K562 (cell line): ENCODE results near the gene F2. TPM values are rescaled to one million over a fixed set of nuclear protein-coding genes. Genes with fewer than 3 reads are reported as not detected.

Experiments
- ATAC-seq: fragments of 200-7000 bp; cut with Tn5 transposase; 3 replicates; pipeline ENCODE4 v1.9.1; 2020; ENCODE audit warnings: moderate library complexity
- BruUV-seq: library from RNA; stranded (reverse); fragments of 400-500 nt; replicated peaks from 2 replicates; lab custom pipeline; 2021; lab: Mats Ljungman, UMichigan
- CTCF ChIA-PET: fragments of 300-600 bp; formaldehyde crosslinking; extraction: SDS; loops from one replicate; lab custom pipeline; 2021; ENCODE audit warnings: low intra/inter-chr PET ratio; lab: Yijun Ruan, JAX
- POLR2A ChIA-PET: fragments of 300-600, 350-650 bp; sonication (Branson Sonifier 250); formaldehyde crosslinking; extraction: SDS; loops from one replicate; lab custom pipeline; 2021; ENCODE audit warnings: antibody characterized with exemption, inconsistent platforms; lab: Yijun Ruan, JAX
- DNase-seq, 4 experiments: peaks; one replicate each; pipeline versions ENCODE4 v3.0.0 to v3.0.0-alpha.2; 2011 to 2018; ENCODE audit warnings: low spot score in 3 of 4, mixed read lengths in 3 of 4; ENCODE audit errors: extremely low read depth in 1 of 4
- FAIRE-seq: peaks from 2 replicates; lab custom pipeline; 2011; peaks lifted over from hg19 to GRCh38; lab: Jason Lieb, UNC
- H2AFZ ChIP-seq: 2 replicates; pipeline ENCODE4 v1.6.0; 2011; ENCODE audit warnings: low read depth, low read length, control low read depth, inconsistent platforms
- H3K27ac ChIP-seq: fragments of 200-600 bp; 3 replicates; pipeline ENCODE4 v1.8.0; 2011; ENCODE audit warnings: low read depth, mild to moderate bottlenecking, control low read depth, inconsistent platforms, low read length, moderate library complexity, mixed read lengths; ENCODE audit errors: extremely low read depth
- H3K27me3 ChIP-seq, 2 experiments: fragments of 300-600 bp in 1 of 2; 2 replicates in 1 of 2; 3 replicates in 1 of 2; pipeline versions ENCODE4 v1.6.0 to v1.8.0; 2011; ENCODE audit warnings: inconsistent platforms in 2 of 2, low read length in 2 of 2, mild to moderate bottlenecking in 1 of 2, mixed read lengths in 1 of 2, moderate library complexity in 1 of 2; ENCODE audit not compliant: control insufficient read depth in 2 of 2, insufficient read depth in 2 of 2
- H3K36me3 ChIP-seq: fragments of 300-600 bp; 3 replicates; pipeline ENCODE4 v1.8.0; 2011; ENCODE audit warnings: mild to moderate bottlenecking, low read length, inconsistent platforms; ENCODE audit not compliant: control insufficient read depth, insufficient read depth
- H3K4me1 ChIP-seq, 2 experiments: fragments of 200-600 bp in 1 of 2; replicated peaks in 1 of 2; 2 replicates in 1 of 2; 3 replicates in 1 of 2; pipeline versions ENCODE4 v1.5.1 to v1.8.0; 2011; ENCODE audit warnings: inconsistent platforms in 2 of 2, low read length in 2 of 2, mild to moderate bottlenecking in 1 of 2, mixed read lengths in 1 of 2, moderate library complexity in 1 of 2; ENCODE audit not compliant: control insufficient read depth in 2 of 2, insufficient read depth in 2 of 2
- H3K4me2 ChIP-seq: 2 replicates; pipeline ENCODE4 v1.6.1; 2011; ENCODE audit warnings: low read length, control low read depth, inconsistent platforms, mixed read lengths; ENCODE audit not compliant: insufficient read depth
- H3K4me3 ChIP-seq: fragments of 200-600 bp; sonication (generic), shearing (Covaris generic); 2 replicates; pipeline ENCODE4 v1.5.1; 2016; ENCODE audit warnings: control low read depth, inconsistent platforms
- H3K79me2 ChIP-seq: fragments of 200-600 bp; 3 replicates; pipeline ENCODE4 v1.8.0; 2011; ENCODE audit warnings: low read length, inconsistent platforms; ENCODE audit not compliant: control insufficient read depth, insufficient read depth
- H3K9ac ChIP-seq, 2 experiments: 2 replicates each; pipeline versions ENCODE4 v1.6.0 to v1.6.1; 2011; ENCODE audit warnings: low read depth in 2 of 2, low read length in 2 of 2, control low read depth in 1 of 2, inconsistent platforms in 1 of 2, mild to moderate bottlenecking in 1 of 2, mixed read lengths in 1 of 2; ENCODE audit not compliant: insufficient read depth in 1 of 2
- H3K9me1 ChIP-seq: one replicate; pipeline ENCODE4 v1.6.0; 2011; ENCODE audit warnings: inconsistent platforms, mild to moderate bottlenecking, low read length, moderate library complexity; ENCODE audit not compliant: control insufficient read depth, insufficient read depth
- H3K9me3 ChIP-seq: replicated peaks from 2 replicates; pipeline ENCODE4 v1.5.1; 2011; ENCODE audit warnings: low read depth, low read length, inconsistent platforms; ENCODE audit not compliant: control insufficient read depth, insufficient read depth
- H4K20me1 ChIP-seq: replicated peaks from 2 replicates; pipeline ENCODE4 v1.6.1; 2011; ENCODE audit warnings: low read length, inconsistent platforms, mixed read lengths; ENCODE audit not compliant: control insufficient read depth, insufficient read depth
- ETV1 ChIP-seq: fragments of 450-650 bp; conservative IDR thresholded peaks from 2 replicates; pipeline ENCODE4 v1.6.1; 2016; ENCODE audit warnings: missing genetic modification characterization, control low read depth, low read depth, missing compliant biosample characterization
- GATA2 ChIP-seq: sonication (generic); formaldehyde crosslinking; IDR thresholded peaks from 2 replicates; pipeline ENCODE4 v1.4.0; 2020; ENCODE audit warnings: mild to moderate bottlenecking, missing genetic modification reagents
- PHB2 ChIP-seq: fragments of 450-650 bp; IDR thresholded peaks from 2 replicates; pipeline ENCODE4 v1.6.1; 2017; ENCODE audit warnings: low read depth
- RFX5 ChIP-seq: IDR thresholded peaks from 2 replicates; pipeline ENCODE4 v1.6.1; 2011; ENCODE audit warnings: low read depth, mild to moderate bottlenecking, improper control_type of control experiment, low read length
- RHOXF2B ChIP-seq: fragments of 250-450 bp; sonication (Bioruptor Pico); conservative IDR thresholded peaks from 2 replicates; pipeline ENCODE4 v1.5.1; 2021
- SLC30A9 ChIP-seq: fragments of 250-450 bp; sonication (Bioruptor Pico); IDR thresholded peaks from 2 replicates; pipeline ENCODE4 v1.8.0; 2022; ENCODE audit warnings: mild to moderate bottlenecking, moderate library complexity
- STAT6 ChIP-seq: sonication (generic); formaldehyde crosslinking; IDR thresholded peaks from 2 replicates; pipeline ENCODE4 v1.8.1; 2023; ENCODE audit warnings: mild to moderate bottlenecking, missing genetic modification reagents
- TSHZ1 ChIP-seq: fragments of 250-450 bp; sonication (Bioruptor Pico); IDR thresholded peaks from 2 replicates; pipeline ENCODE4 v1.4.0; 2020; ENCODE audit warnings: mild to moderate bottlenecking, moderate library complexity
- ZBTB1 ChIP-seq: sonication (generic); formaldehyde crosslinking; IDR thresholded peaks from 2 replicates; pipeline ENCODE4 v1.8.1; 2023; ENCODE audit warnings: missing genetic modification reagents, low read depth, mild to moderate bottlenecking, borderline replicate concordance
- ZBTB34 ChIP-seq: fragments of 250-450 bp; sonication (Bioruptor Pico); IDR thresholded peaks from 2 replicates; pipeline ENCODE4 v1.8.0; 2021; ENCODE audit warnings: mild to moderate bottlenecking, moderate library complexity
- ZNF232 ChIP-seq: sonication (generic); formaldehyde crosslinking; IDR thresholded peaks from 2 replicates; pipeline ENCODE4 v1.8.0; 2022; ENCODE audit warnings: mild to moderate bottlenecking, missing genetic modification reagents
- ZNF3 ChIP-seq: fragments of 250-450 bp; sonication (Bioruptor Pico); IDR thresholded peaks from 2 replicates; pipeline ENCODE4 v1.5.0; 2021; ENCODE audit warnings: mild to moderate bottlenecking, moderate library complexity
- ZNF511 ChIP-seq: sonication (generic); formaldehyde crosslinking; IDR thresholded peaks from 2 replicates; pipeline ENCODE4 v1.8.0; 2022; ENCODE audit warnings: mild to moderate bottlenecking, missing genetic modification reagents
- WGBS: fragments of 100-300 bp; shearing (Covaris generic); methylation state at CpG from one replicate; pipeline ENCODE4 v1.1.6; 2016; ENCODE audit warnings: low coverage, mixed read lengths; ENCODE audit not compliant: insufficient coverage; ENCODE audit errors: missing lambda C conversion rate; 5-methylcytosine and 5-hydroxymethylcytosine counted together
- in situ Hi-C: fragments of 300-500 bp; cut with MboI; formaldehyde crosslinking; loops from 4 replicates; pipeline ENCODE4 v1.15.0; 2018; ENCODE audit warnings: inconsistent platforms, mixed read lengths
- intact Hi-C: fragments of 100-400 bp; cut with micrococcal nuclease; formaldehyde crosslinking; loops from 2 replicates; pipeline ENCODE4 v1.14.2; 2022
- polyA plus RNA-seq, 8 experiments: library from polyadenylated mRNA; depleted of rRNA in 4 of 8; stranded (reverse) in 5 of 8; unstranded in 3 of 8; fragments of >200 nt; fragmentation: Nextera tagmentation in 2 of 8; fragmentation: Illumina TruSeq in 1 of 8; extraction: Ambion mirVana in 2 of 8; extraction: Trizol in 1 of 8; gene quantifications; 2 replicates each; pipeline versions ENCODE4 v1.2.1 to v1.2.3, GENCODE V29; 2011 to 2014; ENCODE audit warnings: inconsistent platforms in 1 of 8, missing spikeins in 1 of 8
- total RNA-seq, 7 experiments: library from RNA; depleted of rRNA in 6 of 7; stranded (reverse); fragments of >200 nt in 6 of 7; fragmentation: Illumina TruSeq in 2 of 7; extraction: Trizol in 2 of 7; gene quantifications; 2 replicates each; pipeline versions ENCODE4 v1.2.1 to v1.2.3, GENCODE V29; 2011 to 2021; ENCODE audit warnings: low replicate concordance in 1 of 7

Gene F2
- total and polyA plus RNA-seq, 9 of the 15 experiments (the other 6 are each of a cell fraction or from before 2014, with no cell fraction given) = 0.16 TPM; not detected in 8

DNA sequence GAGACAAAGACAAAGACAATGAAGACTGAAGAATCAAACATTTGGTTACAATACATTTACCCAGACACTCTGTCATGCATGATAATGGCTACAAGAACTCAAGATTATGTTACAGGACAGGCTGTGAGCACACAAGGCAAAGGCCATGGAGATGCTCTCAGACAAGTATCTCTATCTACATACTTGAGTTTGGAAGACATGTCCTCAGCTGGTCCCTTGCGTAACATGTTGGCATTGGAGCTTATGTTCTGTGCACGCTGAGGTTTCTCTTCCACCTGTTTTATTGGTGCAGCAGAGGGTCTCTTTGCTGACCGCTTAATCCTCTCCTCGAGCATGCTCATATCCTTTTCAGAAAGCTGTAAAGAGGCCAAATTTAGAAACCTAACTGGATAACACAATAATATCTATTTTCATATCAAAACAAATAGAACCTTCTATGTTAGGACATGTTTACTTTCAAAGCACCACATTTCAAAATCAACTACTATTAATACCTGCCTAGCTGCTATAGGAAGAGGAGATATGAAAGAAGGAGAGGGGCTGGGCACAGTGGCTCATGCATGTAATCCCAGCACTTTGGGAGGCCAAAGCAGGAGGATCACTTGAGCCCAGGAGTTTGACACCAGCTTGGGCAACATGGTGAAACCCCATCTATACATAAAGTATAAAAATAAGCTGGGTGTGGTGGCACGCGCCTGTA lies 41.6 kb downstream of the F2 start:
- no TSS peak for BruUV-seq
- intact Hi-C loops = no loop called here
- ChIA-PET CTCF (interaction anchor here (0.6 kb wide), 1 partner anchor 376 kb away, joined by 4 read pairs; no protein-coding TSS in a partner anchor), POLR2A (no interaction called here)
- no peak overlapping the region for H2AFZ ChIP-seq
- DNase-seq = no peak
- no peaks in the 10 kb centered on the region for H3K79me2 ChIP-seq
- H3K27me3 ChIP-seq = no peaks in the 10 kb centered on the region
- no peaks in the 10 kb centered on the region for H4K20me1 ChIP-seq
- TF ChIP-seq TSHZ1 (CRISPR knock-in tag) (no peak), GATA2 (CRISPR knock-in tag) (no peak), ZNF232 (CRISPR knock-in tag) (no peak), SLC30A9 (no peak), ZBTB1 (CRISPR knock-in tag) (no peak), ETV1 (no peak), RHOXF2B (no peak), RFX5 (no peak), ZNF3 (CRISPR knock-in tag) (no peak), PHB2 (no peak), ZBTB34 (CRISPR knock-in tag) (no peak), STAT6 (CRISPR knock-in tag) (no peak), ZNF511 (CRISPR knock-in tag) (no peak)
- no peaks in the 10 kb centered on the region for H3K9me1 ChIP-seq
- 100% methylated on average over 6 of the region's 6 CpGs for WGBS
- in situ Hi-C loops = no loop called here
- H3K36me3 ChIP-seq = peaks cover 92% of the 10 kb centered on the region
- no peak overlapping the region for H3K4me2 ChIP-seq
- no peaks in the 10 kb centered on the region for H3K4me1 ChIP-seq
- no peak for ATAC-seq
- no peak overlapping the region for H3K9ac ChIP-seq
- H3K27ac ChIP-seq = no peak overlapping the region
- no peaks in the 10 kb centered on the region for H3K9me3 ChIP-seq
- FAIRE-seq = no peak
- no peak overlapping the region for H3K4me3 ChIP-seq
